IPS DF 4.7 (cell line): ENCODE data around the gene XRN2.
"Not testable (repeated sequence)": the region's sequence is repeated elsewhere in the genome, so short reads cannot be mapped to it uniquely, and the experiment has no call there.

ENCODE experiments used
- DNase-seq: peaks from one replicate; pipeline ENCODE4 v3.0.0-alpha.2; 2013; ENCODE audit warnings: low spot score; ENCODE audit errors: extremely low read depth

Gene XRN2

DNA sequence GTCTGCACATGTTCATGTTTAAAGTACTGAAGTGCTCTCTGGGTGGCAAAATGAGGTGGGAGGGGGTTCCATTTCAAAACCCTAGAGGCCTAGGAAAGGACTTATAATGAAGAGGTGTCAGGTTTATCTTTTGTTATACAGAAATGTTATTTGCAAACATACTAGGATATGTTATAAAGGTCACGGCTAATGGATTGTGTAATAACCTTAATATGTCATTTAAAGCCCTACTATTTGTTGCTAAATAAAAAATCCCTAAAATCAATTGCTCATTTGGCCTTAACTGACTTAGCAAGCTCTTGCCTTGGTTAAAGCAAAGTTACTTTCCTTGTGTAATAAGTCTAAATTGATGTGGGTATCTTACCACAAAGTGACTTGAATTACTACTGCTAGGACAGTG, 85.4 kb downstream of the XRN2 start:
- DNase-seq, result no peak

DNA sequence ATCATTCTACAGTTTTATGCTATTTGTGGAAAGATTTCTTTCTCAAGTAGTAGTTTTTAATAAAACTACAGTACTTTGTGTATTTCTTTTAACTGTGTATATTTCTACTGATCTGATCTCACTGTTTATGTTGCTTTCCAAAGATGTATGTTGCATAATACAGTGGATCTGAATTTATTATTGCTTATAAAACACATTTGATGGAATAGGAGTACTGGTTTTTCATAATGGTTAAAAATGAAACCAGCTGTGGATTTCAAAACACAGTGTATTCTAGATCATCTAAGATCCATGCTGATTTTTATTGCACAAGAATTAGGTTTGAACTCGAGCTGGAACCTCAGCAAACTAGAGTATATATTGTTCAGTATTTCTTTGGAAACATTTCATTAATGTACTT, 86.2 kb downstream of the XRN2 start:
- no peak for DNase-seq

DNA sequence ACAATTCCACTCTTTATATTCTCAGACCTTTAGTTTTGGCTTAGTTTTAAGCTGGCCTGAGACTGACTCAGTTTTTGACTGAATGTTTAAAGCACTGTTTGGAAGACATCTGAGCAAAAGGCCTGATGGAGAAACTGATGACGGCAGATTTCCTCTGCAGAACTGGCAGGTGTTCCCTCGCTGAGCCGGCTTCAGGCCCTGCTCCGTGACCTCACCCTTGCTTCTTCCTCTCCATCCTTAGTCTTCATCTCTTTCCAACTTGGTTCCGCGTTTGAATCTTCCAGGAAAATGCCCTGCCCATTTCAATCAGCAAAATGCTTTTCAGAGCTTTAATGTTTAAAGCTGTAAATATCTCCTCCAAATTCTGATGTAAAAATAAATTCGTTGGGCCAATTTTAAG, 87.6 kb downstream of the XRN2 start:
- DNase-seq, result no peak

DNA sequence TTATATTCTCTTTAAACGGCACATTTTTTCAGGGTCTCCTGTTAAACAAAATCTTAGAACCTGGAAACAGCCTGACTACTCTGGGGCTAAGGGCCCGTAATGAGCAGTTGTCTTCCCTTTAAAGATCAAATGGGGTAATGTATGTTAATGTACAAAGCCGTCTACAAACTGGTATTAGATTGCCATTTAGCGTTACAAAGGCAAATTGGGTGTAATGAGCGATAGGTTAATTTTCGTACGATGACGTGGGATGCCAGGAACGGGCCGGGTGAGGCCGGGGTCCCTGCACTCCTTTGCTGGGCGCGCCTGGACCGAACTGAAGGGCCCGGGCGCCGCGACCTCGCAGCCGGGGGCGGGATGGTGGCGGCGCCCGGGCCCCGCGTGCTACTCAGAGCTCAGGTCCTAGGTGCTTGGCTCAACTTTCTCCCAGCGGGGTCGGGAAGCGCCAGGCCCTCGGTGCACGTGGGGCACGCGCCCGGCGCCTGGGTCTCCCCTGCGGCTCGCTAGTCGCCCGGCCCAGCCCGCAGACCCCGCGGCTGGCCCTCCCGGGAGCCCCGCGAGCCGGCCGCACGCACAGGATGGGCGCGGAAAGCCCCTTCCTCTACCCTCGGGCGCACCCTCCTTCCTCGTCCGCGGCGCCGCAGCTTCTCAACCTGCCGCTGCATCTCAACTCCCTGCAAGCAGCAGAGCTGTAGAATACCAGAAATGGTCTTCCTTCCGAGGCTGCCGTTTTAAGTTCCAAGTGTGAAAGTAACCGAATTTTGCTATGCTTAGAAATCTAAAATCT, 88.2 kb downstream of the XRN2 start:
- DNase-seq, result no peak

DNA sequence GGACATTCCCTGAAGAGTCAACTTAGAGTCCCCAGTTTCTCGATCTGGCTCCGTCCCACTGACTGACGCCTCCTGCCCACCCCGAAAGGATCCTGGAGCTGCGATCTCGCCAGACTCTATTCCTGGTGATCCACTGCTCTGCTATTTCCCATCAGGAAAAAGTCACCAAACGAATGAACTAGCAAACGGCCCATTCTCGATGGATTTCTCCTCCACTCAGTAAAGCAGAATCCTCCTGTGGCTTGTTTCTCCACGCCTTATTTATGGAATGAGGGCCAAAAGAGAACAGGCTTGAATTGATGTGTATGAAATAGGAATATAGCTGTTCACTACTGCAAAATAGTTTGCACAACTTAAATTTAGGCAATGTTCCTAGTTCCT, 88.8 kb downstream of the XRN2 start:
- no peak for DNase-seq

DNA sequence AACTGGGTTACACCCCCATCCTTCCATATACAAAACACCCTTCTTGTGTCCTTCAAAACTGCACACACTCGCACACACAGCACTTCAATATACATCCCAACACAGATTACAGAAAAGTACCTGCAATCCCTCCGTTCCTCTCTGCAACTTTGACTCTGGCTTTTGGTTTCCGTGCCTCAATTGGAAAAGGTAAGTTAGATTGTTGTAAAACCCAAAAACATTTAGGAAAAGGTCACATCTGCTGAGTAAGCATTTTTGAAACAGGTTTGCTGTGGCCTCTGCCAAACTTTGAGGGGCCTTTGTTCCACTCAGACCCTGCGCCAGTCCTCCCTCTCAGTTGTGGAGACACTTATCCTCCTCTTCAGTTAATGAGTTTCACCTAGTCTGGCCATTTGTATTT, 90.0 kb downstream of the XRN2 start:
- DNase-seq, result no peak

DNA sequence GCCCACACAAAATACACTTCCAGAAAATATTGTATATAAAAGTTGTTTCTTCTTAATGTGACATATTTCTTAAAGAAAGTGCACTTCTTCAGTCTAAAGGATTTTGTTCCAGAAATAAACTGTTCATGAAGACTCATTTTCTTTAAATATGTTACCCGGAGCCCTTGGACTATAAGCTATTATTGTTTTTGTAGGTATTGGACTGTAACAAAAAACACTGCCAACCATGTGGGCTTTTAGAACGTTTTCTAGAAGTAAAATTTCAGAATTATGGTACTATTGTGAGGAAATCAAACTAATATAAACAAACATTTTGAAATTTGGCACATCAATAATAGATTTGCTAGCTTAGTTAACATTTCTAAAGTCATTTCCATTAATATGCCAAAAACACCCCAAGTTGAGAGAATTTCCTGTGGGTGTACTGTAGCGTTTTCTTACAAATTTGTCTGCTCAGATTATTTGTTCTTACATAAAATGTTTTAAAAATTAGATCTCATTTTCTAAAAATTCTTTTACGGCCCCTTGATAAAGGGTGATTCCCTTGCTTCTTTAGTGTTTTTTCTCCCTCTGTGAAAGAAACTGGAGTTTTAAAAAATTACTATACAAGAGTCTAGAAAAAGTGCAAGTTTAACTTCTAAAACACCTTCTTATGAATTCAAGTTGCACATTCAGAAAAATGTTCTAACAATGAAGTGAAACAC, 90.8 kb downstream of the XRN2 start:
- no peak for DNase-seq

DNA sequence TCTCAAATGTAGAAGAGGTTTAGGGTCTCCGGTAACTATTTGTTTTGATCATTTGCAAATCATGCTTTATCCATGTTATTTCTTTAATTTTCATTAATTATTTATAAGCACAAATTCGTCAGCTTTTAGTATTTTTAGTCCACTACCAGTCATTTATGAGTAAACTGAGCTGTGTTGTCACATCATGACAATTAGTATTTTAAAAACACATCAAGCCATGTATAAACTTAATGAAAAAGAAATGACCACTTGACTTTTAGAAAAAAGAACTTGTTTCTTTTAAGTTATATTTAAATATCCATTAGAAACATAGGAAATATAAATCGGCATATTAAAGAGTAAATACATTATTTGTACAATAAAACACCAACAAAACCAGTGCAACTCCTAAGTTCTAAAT, 91.4 kb downstream of the XRN2 start:
- DNase-seq, result no peak

DNA sequence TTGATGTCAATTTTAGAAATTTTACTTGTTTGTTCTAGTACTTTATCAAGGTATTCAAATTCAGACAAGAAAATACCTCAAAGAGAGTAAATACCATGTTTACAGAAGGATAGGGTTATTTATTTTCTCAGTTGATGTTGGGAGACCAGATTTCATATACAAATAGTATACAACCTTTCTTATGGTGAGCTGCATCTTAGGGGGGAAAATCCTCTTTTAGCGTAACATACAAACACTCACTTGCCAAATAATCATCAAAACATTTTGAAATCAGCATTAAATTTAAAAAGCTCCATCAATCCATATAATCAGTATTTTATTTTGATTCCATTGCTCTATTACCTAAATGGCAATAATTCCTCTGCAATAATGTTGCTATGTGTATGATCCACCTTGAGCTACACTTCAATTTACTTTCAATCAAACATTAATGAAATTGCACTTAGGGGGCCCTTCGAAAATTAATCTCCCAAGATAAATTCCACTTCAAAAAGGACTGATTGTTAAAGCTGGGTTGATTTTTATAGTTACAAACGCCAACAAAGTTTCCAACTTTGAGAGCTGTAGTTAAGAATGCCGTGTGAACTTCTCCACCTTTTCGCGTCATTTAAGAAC, 92.0 kb downstream of the XRN2 start:
- no peak for DNase-seq

DNA sequence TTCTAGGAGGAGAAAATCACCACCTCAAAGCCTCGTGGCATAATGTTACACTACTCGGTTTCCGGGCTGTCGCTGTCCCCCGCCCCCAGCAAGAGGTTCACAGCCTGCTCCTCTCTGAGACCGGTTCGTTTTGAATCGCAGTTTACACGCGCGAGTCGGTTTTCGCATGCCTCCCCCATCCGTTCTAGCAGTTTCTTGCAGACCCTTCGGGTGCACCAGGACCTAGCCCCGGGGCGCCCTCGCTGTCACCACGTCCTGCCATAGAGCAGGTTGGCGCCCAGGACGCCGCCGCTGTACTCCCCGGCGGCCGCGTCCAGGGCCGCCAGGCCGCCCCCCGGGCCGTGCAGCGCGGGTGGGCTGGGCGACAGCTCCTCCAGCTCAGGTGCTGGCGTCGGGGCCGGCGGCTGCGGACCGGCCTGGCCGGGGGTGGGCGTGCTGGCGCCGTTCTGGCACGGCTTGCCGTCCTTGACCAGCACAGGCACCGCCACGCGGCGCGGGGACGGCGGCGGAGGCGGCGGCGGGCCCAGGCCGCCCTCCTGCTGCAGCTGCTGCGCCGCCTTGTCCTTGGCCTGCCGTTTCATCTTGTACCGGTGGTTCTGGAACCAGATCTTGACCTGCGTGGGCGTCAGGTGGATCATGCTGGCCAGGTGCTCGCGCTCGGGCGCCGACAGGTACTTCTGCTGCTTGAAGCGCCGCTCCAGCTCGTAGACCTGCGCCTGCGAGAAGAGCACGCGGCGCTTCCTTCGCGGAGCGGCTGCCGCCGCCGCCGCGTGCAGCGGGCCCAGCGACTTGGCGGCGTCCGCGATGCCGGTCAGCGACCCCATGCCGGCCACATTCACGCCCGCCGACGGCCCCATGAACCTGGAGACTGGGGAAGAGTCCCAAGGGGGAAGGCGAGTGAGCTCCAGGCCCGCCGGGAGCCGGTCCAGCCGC, 92.8 kb downstream of the XRN2 start:
- DNase-seq, result no peak

DNA sequence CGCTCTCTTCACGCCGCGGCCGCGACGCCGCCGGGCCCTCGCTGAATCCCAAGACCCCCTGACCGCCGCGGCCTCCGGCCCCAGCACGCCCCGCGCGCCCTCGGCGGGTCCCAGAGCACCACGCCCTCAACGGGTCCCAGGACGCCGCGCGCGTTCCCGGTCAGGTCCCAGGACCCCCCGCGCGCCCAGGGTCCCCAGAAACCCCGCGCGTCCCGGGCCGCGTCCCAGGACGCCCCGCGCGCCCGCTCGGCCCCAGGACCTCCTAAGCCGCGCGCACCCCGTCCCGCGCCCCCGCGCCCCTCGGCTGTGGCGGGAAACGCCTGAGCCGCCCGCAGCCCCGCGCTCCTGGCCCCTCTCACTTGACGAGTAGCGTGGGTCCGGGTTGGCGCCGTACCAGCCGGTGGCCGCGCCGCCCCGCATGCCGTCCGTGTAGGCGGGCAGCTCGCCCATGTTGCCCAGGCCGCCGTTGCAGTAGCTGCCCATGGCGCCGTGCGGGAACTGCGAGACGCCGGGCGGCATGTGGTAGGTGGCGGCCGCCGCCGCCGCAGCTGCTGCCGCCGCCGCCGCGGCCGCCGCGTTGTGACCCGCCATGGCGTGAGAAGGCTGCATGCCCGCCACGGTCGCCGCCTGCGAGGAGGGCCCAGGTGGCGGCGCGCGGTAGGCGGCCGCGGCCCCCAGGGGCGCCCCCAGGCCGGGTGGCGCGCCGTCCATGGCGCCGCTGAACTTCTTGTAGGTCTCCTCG, 93.6 kb downstream of the XRN2 start:
- no peak for DNase-seq

DNA sequence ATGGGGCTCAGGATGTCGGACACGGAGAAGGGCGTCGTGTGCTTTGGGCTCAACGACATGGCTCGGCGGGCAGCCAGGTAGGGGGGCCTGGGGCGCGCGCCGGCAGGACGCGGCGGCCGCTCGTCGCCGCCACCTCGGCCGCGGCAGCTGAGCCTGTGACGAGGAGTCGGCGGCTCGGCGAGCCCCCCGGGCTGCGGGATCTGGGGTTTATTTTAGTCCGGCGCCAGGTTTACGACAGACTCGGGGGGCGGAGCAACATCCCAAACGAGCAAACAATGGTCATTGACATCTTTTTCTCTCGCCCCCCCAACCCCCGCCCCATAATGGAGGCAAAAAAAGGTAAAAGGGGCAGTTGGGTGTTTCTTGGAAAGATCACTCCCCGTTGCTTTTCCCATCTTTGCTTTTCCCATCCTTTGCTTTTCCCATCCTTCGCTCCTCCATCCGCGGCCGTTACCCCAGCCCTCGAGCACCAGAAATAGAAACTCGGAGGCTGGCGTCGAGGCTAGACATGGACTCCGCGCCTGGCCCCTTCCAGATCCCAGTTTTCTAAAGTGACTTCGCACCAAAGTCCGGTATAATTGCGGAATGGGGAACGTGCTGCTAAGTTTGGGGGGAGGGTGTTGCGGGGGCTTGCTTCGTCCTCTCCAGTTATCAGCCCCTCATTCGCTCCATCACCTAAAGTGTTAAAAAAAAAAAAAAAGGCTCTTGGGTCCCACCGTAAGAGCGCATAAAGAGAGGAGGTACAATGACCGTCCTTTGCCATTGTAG, 94.4 kb downstream of the XRN2 start, which contains the start of gene NKX2-4:
TSS of gene NKX2-4 (minus strand) at position 186 of the 768 bp plus-strand sequence. CDS start at position 59, 127 bp downstream.
- DNase-seq, result no peak

DNA sequence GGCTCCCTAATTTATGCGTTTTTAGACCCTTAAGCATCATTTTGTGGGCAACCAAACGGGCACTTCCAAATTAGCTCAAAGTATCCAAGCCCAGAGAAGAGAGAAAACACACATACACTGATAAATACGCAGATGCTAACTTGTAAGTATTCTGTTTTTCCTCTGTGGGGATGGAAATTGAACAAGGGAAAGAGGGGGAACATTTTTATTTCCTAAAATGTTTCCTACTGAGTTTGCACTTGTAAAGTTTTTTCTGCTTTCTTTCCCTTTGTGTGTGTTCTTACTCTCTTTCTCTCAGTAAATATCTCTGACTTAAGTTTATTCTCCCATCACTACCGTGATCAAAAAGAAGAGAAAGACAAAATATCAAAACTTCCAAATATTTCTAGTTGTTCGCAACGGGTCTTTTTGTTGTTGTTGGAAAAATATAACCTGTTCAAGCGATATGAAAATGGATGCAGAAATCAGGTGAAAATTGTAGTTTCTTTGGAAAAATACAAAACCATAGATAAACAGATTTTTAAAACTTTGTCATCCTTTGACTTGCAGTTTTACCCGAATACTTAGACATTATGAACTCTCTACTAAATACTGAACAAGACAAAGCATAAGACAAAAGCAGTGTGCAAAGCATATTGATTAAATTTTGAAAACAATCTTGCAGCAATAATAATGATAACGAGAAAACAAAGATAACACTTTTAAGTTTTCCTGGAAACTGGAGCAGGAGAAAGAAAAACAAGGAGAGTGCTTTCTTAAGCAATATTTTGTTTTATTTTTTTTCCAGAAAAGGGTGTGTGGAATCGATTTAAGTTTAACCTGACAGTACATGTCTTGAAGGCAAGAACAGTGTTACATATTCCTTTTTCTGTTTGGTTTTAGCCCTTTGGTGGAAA, 95.2 kb downstream of the XRN2 start:
- DNase-seq, result no peak

DNA sequence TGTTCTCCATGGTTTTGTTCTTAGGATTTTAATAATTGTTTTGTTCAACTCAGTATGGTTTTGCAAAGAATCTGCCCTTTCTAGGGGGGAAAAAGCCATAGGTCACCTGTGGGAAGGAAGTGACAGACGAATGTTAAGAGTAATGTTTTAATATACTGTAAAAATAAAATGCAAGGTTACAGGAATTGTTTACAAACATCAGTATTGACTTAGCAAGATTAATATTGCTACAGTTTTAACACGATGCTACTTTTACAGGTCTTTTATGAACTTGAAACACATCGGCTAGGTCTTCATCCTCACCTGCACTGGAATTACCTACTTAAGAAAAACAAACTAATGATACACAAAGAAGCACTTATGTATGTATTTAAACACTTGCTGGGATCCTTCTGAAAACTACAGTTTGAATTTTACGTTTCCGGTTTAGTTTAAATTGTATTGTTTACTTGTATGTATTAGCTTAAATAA, 95.9 kb downstream of the XRN2 start:
- no peak for DNase-seq

DNA sequence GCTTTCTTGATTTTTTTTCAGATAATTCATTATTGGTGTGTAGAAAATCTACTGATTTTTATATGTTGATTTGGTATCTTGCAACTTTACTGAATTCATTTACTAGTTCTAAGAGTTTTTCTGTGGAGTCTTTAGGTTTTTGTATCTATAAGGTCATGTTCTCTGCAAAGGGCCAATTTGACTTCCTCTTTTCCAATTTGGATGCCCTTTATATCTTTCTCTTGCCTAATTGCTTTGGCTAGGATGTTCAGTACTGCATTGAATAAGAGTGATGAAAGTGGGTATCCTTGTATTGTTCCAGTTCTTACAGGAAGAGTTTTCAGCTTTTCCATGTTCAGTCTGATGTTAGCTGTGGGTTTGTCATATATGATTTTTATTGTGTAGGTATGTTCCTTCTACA, 108.6 kb downstream of the XRN2 start:
- no peak for DNase-seq

DNA sequence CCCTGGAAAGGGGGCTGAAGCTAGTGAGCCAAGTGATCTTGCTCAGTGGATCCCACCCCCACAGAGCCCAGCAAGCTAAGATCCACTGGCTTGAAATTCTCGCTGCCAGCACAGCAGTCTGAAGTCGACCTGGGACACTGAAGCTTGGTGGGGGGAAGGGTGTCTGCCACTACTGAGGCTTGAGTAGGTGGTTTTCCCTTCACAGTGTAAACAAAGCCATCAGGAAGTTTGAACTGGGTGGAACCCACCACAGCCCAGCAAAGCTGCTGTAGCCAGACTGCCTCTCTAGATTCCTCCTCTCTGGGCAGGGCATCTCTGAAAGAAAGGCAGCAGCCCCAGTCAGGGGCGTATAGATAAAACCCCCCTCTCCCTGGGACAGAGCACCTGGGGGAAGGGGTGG, 110.9 kb downstream of the XRN2 start:
- not testable (repeated sequence) for DNase-seq

DNA sequence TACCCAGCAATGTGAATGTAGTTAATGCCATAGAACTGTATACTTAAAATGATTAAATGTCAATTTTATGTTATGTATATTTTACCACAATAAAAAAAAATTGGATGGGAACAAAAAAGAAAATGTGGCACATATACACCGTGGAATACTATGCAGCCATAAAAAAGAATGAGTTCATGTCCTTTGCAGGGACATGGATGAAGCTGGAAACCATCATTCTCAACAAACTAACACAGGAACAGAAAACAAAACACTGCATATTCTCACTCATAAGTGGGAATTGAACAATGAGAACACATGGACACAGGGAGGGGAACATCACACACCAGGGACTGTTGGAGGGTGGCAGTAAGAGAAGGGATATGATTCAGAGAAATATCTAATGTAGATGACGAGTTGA, 116.0 kb downstream of the XRN2 start:
- DNase-seq, result not testable (repeated sequence)

DNA sequence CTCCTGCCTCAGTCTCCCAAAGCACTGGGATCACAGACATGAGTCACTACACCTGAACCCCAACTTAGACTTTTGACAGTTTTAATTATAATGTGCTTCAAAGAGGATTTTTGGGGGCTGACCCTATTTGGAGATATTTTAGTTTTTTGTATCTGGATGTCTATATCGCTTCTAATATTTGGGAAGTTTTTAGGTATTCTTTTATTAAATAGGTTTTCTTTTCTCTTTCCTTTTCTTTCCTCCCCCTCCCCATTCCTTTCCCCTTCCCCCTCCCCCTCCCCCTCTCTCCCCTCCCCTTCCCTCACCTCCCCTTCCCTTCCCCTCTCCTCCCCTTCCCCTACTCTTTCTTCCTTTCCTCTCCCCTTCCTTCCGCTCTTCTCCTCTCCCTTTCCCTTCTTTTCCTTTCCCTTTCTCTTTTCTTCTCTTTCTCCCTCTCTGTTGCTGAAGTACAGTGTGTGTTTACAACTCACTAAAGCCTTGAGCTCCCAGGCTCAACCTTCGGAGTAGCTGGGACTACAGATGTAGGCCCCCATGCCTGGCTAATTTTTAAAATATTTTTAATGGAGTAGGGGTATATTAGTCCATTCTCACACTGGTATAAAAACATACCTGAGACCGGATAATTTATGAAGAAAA, 118.6 kb downstream of the XRN2 start:
- DNase-seq, result no peak
